Germinal center (tissue), 1 donor: Measurements from ENCODE around the gene TMEM94.
"Not testable (repeated sequence)": the region's sequence is repeated elsewhere in the genome, so short reads cannot be mapped to it uniquely, and the experiment has no call there.

Experiments used
- DNase-seq: peaks from one replicate; pipeline ENCODE4 v3.0.0; 2012; ENCODE audit warnings: mixed read lengths, low spot score

The TMEM94 gene

DNA sequence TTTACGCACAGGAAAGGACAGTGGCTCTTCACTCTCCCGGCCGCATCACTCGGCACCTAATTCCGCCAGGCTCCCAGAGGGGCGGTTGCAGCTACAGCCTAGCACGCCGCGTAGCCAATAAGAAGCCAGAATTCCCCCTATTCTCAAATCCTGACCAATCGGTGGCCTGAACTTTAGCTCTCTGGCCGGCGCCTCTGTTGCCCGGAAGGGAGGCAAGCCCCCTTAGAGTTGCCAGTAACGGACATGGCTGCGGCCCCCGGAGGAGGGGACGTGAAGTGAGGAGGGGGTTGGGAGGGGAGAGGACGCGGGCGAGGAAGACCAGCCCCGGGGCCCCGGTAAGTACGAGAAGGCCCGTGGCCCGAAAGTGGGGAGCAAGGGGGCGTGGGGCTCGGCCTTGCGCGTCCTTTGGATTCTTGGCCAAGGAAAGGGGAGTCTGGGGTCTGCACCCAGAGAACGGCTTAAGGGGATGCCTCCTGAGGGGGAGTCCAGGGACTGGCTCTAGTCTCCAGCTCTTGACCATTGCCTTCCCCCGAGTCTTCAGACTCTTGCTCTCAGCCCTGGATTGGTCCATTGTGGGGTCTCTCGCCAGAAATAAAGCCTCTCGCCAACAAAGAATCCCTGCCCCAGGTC, at the start of gene TMEM94:
TMEM94 (plus strand) TSS at position 219 of the 630 bp plus-strand sequence. CDS start 15,271 bp downstream, outside the sequence.
- DNase-seq = peak; percentile 97

GRCh38 chr17:75407655-75408352, 48.6 kb upstream of the TMEM94 start:
- DNase-seq = no peak

DNA sequence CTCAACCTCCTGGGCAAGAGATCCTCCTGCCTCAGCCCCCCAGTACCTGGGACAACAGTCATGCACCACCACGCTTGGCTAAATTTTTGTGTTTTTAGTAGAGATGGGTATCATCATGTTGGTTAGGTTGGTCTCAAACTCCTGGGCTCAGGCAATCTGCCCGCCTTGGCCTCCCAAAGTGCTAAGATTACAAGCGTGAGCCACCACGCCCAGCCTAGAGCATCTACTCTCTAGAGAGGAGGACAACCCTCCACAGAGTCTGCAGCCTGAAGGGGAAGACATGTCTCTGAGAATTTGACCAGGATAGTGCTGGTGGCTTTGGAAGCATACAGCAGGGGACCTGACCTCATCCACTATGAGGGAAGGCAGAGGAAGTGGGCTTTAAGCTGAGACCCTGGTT, 46.3 kb upstream of the TMEM94 start:
- DNase-seq = no peak

DNA sequence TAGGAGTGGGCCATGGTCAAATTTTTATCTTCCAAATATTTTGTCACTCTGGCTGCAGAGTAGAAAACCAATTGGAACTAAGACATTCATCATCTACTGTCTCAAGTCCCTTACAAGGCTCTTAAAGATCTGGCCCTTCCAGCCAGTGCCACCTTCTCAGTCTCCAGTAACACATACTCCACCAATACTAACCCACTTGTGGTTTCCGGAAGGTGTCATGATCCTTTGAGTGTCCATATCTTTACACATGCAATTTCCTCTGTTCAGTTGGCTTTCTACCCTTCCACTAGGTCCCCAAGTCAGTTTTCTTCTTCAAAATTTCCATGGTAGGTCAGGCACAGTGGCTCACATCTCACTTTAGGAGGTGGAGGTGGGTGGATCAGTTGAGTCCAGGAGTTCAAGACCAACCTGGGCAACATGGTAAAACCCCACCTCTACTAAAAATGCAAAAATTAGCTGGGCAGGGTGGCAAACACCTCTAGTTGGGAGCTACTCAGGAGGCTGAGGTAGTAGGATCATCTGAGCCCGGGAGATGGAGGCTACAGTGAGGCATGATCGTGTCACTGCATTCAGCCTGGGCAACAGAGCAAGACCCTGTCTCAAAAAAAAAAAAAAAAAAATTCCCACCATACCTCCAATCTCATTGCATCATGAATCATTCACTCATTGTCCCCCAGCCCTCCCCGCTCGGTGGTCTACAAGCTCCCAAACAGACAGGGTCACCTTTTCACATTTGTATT, 44.9 kb upstream of the TMEM94 start:
- no peak for DNase-seq

DNA sequence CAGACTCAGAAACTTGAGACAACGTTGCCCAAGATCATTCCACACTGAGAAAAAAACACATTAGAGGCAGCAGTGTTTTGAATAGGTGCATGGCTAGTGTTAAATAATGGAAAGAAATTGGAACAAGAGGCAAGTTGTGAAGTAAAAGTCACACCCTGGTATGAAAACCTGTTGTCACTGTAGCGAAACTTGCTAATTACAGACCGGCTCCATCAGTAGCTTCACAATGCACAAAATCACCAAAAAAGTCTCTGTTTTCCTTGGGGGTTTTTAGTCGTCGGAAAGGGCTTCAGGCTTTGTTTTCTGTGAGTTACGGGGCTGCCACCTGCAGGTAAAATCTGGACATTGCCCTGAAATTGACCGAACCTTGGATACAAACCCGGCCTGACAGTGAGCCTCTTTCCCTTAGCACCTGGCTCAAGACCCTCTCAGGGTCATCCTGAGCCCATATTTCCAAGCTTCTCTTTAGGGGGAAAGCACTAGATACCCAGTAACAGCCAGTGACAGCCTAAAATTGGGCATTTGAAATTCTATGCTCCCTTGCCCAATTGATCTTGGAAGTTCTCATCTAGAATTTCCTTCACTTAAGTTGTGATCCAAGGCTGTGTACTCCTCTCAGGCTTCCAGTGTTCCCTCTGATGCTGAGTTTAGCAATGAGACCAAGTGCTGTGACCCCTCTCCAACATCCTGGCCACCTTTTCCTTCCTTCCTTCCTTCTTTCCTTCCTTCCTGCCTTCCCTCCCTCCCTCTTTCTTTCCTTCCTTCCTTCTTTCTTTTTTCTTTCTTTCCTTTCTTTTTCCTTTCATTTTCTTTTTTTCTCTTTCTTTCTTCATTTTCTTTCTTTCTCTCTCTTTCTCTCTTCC, 43.7 kb upstream of the TMEM94 start:
- peak; percentile 79 for DNase-seq

- DNase-seq = no peak
Observed at GRCh38 chr17:75414488-75414887, 41.9 kb upstream of the TMEM94 start.

GRCh38 chr17:75416006-75416405, 40.4 kb upstream of the TMEM94 start:
- no peak for DNase-seq

- DNase-seq = no peak
Observed at GRCh38 chr17:75417054-75417580, 39.3 kb upstream of the TMEM94 start.

DNA sequence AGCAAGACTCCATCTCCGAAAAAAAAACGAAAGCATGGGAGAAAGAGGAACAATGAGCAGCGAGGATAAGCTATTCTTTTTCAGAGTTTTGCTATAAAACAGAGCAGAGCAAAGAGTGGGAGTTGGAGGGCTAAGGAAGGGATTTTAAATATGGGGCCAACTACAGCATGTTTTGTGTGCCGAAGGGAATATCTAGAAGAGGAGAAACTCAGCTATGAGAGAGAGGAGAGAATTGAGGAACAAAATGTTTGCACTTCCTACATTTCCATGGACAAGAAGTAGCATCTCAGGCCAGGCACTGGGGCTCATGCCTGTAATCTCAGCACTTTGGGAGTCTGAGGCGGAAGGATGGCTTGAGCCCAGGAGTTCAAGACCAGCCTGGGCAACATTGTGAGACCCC, 37.9 kb upstream of the TMEM94 start:
- DNase-seq = no peak

- no peak for DNase-seq
Observed at GRCh38 chr17:75428543-75429469, 27.6 kb upstream of the TMEM94 start.

DNA sequence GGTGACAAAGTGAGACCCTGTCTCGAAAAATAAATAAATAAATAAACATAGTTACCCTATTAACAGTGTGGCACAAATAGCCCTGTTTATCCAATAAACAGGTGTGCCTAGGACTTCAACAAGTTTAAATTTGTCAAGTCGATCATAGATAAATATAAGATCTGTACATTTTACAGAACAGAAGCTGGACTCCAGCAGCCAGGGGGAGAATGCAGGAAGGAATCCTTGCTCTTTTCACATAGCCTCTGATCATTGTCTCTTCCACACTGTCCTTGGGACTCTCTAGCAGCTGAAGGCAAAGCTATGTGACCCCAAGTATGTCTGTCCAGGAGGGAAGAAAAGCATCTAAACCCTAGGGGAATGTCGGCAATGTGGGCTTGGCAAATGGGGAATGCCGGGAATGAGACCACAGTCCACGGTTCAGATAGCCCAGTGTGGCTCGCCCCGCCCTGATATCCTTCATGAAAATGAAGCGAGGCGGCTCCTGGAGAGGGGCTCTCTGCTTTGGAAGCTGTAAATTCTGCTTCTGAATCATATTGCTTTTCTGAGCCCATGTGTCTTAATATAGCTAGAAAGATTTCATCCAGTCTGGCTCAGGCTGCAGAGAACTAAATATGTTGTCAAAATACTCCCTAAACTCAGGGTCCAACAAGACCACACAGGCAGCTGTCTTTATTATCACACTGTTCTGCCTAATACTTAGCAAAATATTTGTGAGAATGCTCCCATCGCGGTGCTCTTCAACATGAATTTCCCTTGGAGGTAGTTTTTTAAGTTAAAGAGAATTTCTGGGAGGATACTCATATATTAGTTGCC, 26.1 kb upstream of the TMEM94 start:
- no peak for DNase-seq

GRCh38 chr17:75433218-75433783, 23.1 kb upstream of the TMEM94 start:
- DNase-seq = no peak

DNA sequence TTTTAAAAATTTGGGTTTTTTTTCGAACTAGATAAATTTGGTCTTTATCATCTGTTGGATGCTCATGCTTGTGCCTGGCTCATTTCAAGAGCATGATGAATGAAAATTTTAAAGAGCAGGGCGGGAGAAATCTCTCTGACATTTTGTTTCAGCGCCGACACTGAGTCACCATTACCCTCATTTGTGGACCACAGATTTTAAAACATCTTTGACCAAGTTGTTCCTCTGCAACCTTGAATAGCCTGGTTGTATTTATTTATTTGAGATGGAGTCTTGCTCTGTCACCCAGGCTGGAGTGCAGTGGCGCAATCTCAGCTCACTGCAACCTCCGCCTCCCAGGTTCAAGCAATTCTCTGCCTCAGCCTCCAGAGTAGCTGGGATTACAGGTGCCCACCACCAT, 22.0 kb upstream of the TMEM94 start:
- not testable (repeated sequence) for DNase-seq

DNA sequence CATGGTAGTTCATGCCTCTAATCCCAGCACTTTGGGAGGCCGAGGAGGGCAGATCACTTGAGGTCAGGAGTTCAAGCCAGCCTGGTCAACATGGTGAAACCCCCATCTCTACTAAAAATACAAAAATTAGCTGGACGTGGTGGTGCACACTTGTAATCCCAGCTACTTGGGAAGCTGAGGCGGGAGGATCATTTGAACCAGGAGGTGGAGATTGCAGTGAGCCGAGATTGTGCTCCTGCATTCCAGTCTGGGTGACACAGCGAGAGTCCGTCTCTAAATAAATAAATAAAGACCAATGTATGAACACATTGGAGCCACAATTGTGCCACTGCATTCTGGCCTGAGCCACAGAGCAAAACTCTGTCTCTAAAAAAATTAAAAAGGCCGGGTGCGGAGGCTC, 19.0 kb upstream of the TMEM94 start:
- not testable (repeated sequence) for DNase-seq

GRCh38 chr17:75439287-75439686, 17.1 kb upstream of the TMEM94 start:
- no peak for DNase-seq

- no peak for DNase-seq
Observed at GRCh38 chr17:75440738-75441448, 15.5 kb upstream of the TMEM94 start.

DNA sequence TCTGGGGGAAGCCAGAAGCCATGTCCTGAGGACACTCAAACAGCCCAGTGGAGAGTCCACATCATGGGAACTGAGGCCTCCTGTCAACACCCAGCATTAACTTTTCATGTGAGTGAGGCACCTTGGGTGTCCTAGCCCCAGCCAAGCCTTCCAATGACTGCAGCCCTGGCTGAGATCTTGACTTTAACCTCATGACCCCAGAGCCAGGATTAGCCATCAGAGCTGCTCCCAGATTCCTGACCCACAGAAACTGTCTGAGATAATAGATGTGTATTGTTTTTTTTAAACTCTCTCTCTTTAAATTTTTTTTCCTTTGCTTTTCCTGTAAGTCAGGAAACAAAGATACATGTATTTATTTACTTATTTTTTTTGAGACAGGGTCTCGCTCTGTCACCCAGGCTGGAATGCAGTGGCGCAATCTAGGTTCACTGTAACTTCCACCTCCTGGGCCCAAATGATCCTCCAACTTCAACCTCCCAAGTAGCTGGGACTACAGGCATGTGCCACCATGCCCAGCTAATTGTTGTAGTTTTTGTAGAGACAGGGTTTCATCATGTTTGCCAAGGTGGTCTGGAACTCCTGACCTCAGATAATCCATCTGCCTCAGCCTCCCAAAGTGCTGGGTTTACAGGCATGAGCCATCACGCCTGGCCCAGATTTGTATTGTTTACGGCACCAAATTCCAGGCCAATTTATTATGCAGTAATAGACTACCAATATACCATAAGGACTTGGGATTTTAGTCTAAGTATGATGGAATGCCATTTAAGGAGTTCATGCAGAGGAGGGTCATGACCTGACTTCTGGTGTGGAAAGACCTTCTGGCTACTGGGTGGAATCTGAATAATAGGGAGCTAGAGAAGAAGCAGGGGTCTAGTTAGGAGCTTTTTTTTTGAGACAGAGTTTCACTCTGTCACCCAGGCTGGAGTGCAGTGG, 14.0 kb upstream of the TMEM94 start:
- DNase-seq = no peak

DNA sequence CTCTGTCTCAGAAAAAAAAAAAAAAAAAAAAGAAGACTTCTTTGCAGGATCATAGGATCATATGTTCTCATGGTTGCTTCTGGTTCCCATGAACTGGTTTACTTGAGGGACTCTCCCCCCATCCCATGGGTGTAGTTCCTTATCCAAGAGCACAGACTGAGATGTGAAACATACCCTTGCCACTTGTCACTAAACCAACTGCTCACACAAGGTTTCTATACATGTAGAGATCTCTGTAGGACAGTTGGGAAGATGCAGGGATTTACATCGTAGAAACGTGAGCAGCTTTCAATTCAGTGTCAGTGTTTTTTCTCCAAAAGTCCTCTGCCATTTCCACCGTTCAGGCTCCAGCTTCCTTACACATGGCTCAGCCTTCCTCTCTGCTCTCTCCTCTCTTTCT, 11.1 kb upstream of the TMEM94 start:
- DNase-seq = no peak
